ENCODE measurements around the gene ELMO3. TPM values are rescaled to one million over a fixed set of nuclear protein-coding genes. Genes with fewer than 3 reads are reported as not detected.
A peak's percentile ranks its signal among the peaks of the same experiment; 100 is the strongest.

The ELMO3 gene
- total and polyA plus RNA-seq, 2 of the 13 experiments (the other 11 are each of a cell fraction or from before 2014, with no cell fraction given) = 2.6 to 4.0 TPM

DNA sequence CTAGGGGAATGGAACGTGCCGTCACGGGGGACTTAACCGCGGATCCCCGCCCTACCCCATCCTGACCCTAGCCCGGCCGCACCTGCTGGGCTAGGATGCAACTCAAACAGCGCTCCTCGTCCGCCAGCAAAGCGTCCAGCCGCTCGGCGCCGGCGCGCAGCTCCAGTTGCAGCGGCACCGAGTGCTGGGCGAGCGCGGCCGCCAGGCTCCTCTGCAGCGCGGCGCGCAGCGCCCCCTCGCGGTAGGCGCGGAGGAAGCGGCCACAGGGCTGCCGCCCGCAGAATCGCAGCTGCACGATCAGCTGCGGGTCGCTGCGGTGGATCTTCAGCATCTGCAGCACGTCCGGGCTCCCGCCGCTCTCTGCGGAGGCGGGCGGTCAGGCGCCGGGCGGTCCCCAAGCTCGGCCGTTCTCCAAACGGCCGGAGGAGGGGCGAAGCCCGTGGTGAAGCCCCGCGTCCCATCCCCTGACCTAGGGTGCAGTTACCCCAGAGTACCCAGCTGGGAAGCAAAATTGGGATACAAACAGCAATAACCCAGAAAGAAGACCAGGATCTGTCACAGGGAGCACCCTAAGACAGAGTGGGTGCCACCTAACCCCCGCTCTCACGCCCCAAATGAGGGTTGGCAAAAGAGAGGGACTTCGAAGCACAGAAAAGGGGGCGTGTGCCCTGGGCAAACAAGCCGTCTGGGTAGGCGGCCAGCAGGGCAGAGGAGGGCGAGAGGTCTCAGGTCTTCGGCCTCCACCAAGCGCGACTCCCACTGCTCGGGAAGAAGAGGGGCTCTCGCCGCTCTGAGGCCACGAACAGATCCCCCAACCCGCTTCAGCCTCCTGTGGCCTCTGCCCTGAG is 43.4 kb upstream of the ELMO3 start (continued):
- TF ChIP-seq, protein P1, sequence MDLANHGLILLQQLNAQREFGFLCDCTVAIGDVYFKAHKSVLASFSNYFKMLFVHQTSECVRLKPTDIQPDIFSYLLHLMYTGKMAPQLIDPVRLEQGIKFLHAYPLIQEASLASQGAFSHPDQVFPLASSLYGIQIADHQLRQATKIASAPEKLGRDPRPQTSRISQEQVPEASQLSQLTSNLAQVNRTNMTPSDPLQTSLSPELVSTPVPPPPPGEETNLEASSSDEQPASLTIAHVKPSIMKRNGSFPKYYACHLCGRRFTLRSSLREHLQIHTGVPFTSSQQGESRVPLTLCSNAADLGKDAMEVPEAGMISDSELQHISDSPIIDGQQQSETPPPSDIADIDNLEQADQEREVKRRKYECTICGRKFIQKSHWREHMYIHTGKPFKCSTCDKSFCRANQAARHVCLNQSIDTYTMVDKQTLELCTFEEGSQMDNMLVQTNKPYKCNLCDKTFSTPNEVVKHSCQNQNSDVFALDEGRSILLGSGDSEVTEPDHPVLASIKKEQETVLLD (CRISPR knock-in tag; IDR thresholded peaks at IDR 0.05; ENCODE audit: low read depth) = no peak
- TF ChIP-seq NPAS2 (CRISPR knock-in tag; IDR thresholded peaks at IDR 0.05; ENCODE audit: borderline replicate concordance) (no peak), ZFP36L2 (CRISPR knock-in tag; IDR thresholded peaks at IDR 0.05) (no peak), NAIF1 (CRISPR knock-in tag; IDR thresholded peaks at IDR 0.05; ENCODE audit: borderline replicate concordance) (no peak), ZNF563 (CRISPR knock-in tag; IDR thresholded peaks at IDR 0.05) (peak; percentile 82; the same call in 1 of the 2 replicates), ZNF839 (CRISPR knock-in tag; IDR thresholded peaks at IDR 0.05; ENCODE audit: borderline replicate concordance) (no peak), ZMYM3 (CRISPR knock-in tag; IDR thresholded peaks at IDR 0.05) (no peak), ZNF510 (CRISPR knock-in tag; IDR thresholded peaks at IDR 0.05; ENCODE audit: low read depth) (no peak), KLF9 (CRISPR knock-in tag; IDR thresholded peaks at IDR 0.05; ENCODE audit: low read depth) (no peak), NRL (CRISPR knock-in tag; IDR thresholded peaks at IDR 0.05; ENCODE audit: borderline replicate concordance) (no peak), NFRKB (IDR thresholded peaks at IDR 0.05) (no peak), GATAD2A (CRISPR knock-in tag; IDR thresholded peaks at IDR 0.05) (no peak), MEF2D (CRISPR knock-in tag; IDR thresholded peaks at IDR 0.05) (no peak)
- TF ChIP-seq, protein P2, sequence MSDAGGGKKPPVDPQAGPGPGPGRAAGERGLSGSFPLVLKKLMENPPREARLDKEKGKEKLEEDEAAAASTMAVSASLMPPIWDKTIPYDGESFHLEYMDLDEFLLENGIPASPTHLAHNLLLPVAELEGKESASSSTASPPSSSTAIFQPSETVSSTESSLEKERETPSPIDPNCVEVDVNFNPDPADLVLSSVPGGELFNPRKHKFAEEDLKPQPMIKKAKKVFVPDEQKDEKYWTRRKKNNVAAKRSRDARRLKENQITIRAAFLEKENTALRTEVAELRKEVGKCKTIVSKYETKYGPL (CRISPR knock-in tag; IDR thresholded peaks at IDR 0.05) = 0 out of 2 replicates have a peak, but pooled peaks have one; percentile 25
- TF ChIP-seq, protein P3, sequence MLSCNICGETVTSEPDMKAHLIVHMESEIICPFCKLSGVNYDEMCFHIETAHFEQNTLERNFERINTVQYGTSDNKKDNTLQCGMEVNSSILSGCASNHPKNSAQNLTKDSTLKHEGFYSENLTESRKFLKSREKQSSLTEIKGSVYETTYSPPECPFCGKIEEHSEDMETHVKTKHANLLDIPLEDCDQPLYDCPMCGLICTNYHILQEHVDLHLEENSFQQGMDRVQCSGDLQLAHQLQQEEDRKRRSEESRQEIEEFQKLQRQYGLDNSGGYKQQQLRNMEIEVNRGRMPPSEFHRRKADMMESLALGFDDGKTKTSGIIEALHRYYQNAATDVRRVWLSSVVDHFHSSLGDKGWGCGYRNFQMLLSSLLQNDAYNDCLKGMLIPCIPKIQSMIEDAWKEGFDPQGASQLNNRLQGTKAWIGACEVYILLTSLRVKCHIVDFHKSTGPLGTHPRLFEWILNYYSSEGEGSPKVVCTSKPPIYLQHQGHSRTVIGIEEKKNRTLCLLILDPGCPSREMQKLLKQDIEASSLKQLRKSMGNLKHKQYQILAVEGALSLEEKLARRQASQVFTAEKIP (CRISPR knock-in tag; IDR thresholded peaks at IDR 0.05; ENCODE audit: borderline replicate concordance) = no peak
- TF ChIP-seq, protein P4, sequence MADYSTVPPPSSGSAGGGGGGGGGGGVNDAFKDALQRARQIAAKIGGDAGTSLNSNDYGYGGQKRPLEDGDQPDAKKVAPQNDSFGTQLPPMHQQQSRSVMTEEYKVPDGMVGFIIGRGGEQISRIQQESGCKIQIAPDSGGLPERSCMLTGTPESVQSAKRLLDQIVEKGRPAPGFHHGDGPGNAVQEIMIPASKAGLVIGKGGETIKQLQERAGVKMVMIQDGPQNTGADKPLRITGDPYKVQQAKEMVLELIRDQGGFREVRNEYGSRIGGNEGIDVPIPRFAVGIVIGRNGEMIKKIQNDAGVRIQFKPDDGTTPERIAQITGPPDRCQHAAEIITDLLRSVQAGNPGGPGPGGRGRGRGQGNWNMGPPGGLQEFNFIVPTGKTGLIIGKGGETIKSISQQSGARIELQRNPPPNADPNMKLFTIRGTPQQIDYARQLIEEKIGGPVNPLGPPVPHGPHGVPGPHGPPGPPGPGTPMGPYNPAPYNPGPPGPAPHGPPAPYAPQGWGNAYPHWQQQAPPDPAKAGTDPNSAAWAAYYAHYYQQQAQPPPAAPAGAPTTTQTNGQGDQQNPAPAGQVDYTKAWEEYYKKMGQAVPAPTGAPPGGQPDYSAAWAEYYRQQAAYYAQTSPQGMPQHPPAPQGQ (CRISPR knock-in tag; IDR thresholded peaks at IDR 0.05; ENCODE audit: borderline replicate concordance) = no peak
- TF ChIP-seq, protein P5, sequence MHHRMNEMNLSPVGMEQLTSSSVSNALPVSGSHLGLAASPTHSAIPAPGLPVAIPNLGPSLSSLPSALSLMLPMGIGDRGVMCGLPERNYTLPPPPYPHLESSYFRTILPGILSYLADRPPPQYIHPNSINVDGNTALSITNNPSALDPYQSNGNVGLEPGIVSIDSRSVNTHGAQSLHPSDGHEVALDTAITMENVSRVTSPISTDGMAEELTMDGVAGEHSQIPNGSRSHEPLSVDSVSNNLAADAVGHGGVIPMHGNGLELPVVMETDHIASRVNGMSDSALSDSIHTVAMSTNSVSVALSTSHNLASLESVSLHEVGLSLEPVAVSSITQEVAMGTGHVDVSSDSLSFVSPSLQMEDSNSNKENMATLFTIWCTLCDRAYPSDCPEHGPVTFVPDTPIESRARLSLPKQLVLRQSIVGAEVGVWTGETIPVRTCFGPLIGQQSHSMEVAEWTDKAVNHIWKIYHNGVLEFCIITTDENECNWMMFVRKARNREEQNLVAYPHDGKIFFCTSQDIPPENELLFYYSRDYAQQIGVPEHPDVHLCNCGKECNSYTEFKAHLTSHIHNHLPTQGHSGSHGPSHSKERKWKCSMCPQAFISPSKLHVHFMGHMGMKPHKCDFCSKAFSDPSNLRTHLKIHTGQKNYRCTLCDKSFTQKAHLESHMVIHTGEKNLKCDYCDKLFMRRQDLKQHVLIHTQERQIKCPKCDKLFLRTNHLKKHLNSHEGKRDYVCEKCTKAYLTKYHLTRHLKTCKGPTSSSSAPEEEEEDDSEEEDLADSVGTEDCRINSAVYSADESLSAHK (CRISPR knock-in tag; IDR thresholded peaks at IDR 0.05; ENCODE audit: borderline replicate concordance) = no peak
- TF ChIP-seq, protein P6, sequence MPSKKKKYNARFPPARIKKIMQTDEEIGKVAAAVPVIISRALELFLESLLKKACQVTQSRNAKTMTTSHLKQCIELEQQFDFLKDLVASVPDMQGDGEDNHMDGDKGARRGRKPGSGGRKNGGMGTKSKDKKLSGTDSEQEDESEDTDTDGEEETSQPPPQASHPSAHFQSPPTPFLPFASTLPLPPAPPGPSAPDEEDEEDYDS (CRISPR knock-in tag; IDR thresholded peaks at IDR 0.05) = peak; percentile 19; the same call in 1 of the 2 replicates

All from HepG2 (cell line).